ENCODE results near the gene ZNF180.
"Not testable (repeated sequence)": the region's sequence is repeated elsewhere in the genome, so short reads cannot be mapped to it uniquely, and the experiment has no call there.

Gene ZNF180

GRCh38 chr19:44496711-44497110 is 3.6 kb downstream of the ZNF180 start:
- no peak for DNase-seq

GRCh38 chr19:44476559-44477408 is 23.5 kb downstream of the ZNF180 start:
- DNase-seq: peak; percentile 83

- DNase-seq: peak; percentile 11
Observed at GRCh38 chr19:44468730-44469129, 31.6 kb downstream of the ZNF180 start.

- DNase-seq: not testable (repeated sequence)
Observed at GRCh38 chr19:44462600-44463286, 37.6 kb downstream of the ZNF180 start.

GRCh38 chr19:44456016-44456415 is 44.3 kb downstream of the ZNF180 start:
- DNase-seq: not testable (repeated sequence)

GRCh38 chr19:44455100-44455499 is 45.2 kb downstream of the ZNF180 start:
- no peak for DNase-seq

- DNase-seq: no peak
Observed at GRCh38 chr19:44452367-44452766, 48.0 kb downstream of the ZNF180 start.

- no peak for DNase-seq
Observed at GRCh38 chr19:44451687-44452086, 48.6 kb downstream of the ZNF180 start.

- peak; percentile 97 for DNase-seq
Observed at GRCh38 chr19:44447916-44448674, 52.2 kb downstream of the ZNF180 start, which contains the start of gene ZNF229. Gene ZNF229 (minus strand): TSS chr19:44448472. CDS start chr19:44442847, 5,625 bp downstream.

- DNase-seq: no peak
Observed at GRCh38 chr19:44438441-44438840, 61.9 kb downstream of the ZNF180 start.

- DNase-seq: no peak
Observed at GRCh38 chr19:44435441-44435840, 64.9 kb downstream of the ZNF180 start.

- no peak for DNase-seq
Observed at GRCh38 chr19:44430956-44431355, 69.4 kb downstream of the ZNF180 start.
